NB4 (cell line): Measurements from ENCODE around the gene SPAG5.

Source experiments
- MYC ChIP-seq: IDR thresholded peaks from 2 replicates; pipeline ENCODE4 v1.6.1; 2011; ENCODE audit warnings: low read depth, low read length
- POLR2A ChIP-seq: IDR thresholded peaks from 2 replicates; pipeline ENCODE4 v1.6.1; 2011; ENCODE audit warnings: mild to moderate bottlenecking; ENCODE audit not compliant: insufficient read length; ENCODE audit errors: extremely low read depth
- TF ChIP-seq, protein P1 (sequence below): IDR thresholded peaks from one replicate; pipeline ENCODE4 v1.5.1; 2012; ENCODE audit warnings: low read depth, low read length
- TF ChIP-seq, protein P2 (sequence below): IDR thresholded peaks from 2 replicates; pipeline ENCODE4 v1.6.1; 2011; ENCODE audit warnings: low read depth, low read length

DNA sequence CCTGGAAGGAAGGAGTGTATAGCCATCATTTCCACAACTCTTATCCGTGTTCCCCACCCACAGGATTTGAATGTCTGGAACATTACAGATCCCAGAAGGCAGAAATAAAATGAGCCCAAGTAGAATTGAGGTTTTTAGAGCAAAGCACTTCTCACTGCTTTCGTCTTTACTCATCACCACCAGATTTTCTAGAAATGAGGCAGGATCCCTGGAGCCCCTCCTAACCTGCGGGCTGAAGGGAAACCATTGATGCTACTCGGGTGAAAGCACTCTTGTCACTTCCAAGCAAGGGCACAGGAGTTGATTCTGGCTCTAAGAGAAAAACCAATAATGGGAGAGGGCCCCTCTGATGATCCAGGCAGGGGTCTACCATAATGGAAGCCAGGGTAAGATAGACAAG is 19.3 kb downstream of the SPAG5 start:
- TF ChIP-seq, protein P1, sequence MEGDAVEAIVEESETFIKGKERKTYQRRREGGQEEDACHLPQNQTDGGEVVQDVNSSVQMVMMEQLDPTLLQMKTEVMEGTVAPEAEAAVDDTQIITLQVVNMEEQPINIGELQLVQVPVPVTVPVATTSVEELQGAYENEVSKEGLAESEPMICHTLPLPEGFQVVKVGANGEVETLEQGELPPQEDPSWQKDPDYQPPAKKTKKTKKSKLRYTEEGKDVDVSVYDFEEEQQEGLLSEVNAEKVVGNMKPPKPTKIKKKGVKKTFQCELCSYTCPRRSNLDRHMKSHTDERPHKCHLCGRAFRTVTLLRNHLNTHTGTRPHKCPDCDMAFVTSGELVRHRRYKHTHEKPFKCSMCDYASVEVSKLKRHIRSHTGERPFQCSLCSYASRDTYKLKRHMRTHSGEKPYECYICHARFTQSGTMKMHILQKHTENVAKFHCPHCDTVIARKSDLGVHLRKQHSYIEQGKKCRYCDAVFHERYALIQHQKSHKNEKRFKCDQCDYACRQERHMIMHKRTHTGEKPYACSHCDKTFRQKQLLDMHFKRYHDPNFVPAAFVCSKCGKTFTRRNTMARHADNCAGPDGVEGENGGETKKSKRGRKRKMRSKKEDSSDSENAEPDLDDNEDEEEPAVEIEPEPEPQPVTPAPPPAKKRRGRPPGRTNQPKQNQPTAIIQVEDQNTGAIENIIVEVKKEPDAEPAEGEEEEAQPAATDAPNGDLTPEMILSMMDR, result no peak
- TF ChIP-seq MYC (no peak), POLR2A (no peak)
- TF ChIP-seq, protein P2, sequence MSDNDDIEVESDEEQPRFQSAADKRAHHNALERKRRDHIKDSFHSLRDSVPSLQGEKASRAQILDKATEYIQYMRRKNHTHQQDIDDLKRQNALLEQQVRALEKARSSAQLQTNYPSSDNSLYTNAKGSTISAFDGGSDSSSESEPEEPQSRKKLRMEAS, result no peak
